HCT116 (cell line): Measurements from ENCODE around the gene KIRREL3. TPM values are rescaled to one million over a fixed set of nuclear protein-coding genes. Genes with fewer than 3 reads are reported as not detected.

Source experiments
- ATAC-seq: fragments of 200-7000 bp; cut with Tn5 transposase; 2 replicates; pipeline ENCODE4 v1.9.1; 2020; ENCODE audit warnings: mild to moderate bottlenecking, moderate library complexity
- BruUV-seq: library from RNA; stranded (reverse); fragments of 400-500 nt; replicated peaks from 2 replicates; lab custom pipeline; 2021; lab: Mats Ljungman, UMichigan
- CTCF ChIA-PET: fragments of 300-600 bp; sonication (Branson Sonifier 250); formaldehyde crosslinking; loops from one replicate; lab custom pipeline; 2021; ENCODE audit warnings: antibody characterized with exemption; lab: Charles Lee
- POLR2A ChIA-PET: fragments of 300-600, 350-600 bp; sonication (Branson Sonifier 250); formaldehyde crosslinking; loops from one replicate; lab custom pipeline; 2021; ENCODE audit warnings: antibody characterized with exemption; lab: Charles Lee
- RAD21 ChIA-PET, 2 experiments: fragments of 300-600 bp; sonication (Branson Sonifier 250); formaldehyde crosslinking; loops; one replicate each; lab custom pipeline; 2023; ENCODE audit warnings: low total read pairs in 2 of 2; ENCODE audit not compliant: uncharacterized antibody in 2 of 2, unreplicated experiment in 2 of 2, low non-redundant PET in 1 of 2; lab: Charles Lee
- DNase-seq: peaks from one replicate; pipeline ENCODE4 v3.0.0-alpha.2; 2010; ENCODE audit warnings: low read depth, low spot score
- H2AFZ ChIP-seq: fragments of 200-600 bp; shearing (Covaris generic), sonication (generic); 2 replicates; pipeline ENCODE4 v1.6.1; 2017; ENCODE audit warnings: low read depth, mixed run types, mixed read lengths, antibody characterized with exemption, low read length; ENCODE audit not compliant: poor library complexity, severe bottlenecking
- H3K27ac ChIP-seq: 2 replicates; pipeline ENCODE4 v1.5.1; 2012; ENCODE audit warnings: low read depth, low read length
- H3K27me3 ChIP-seq: fragments of 200-600 bp; sonication (generic); 2 replicates; pipeline ENCODE4 v1.6.1; 2016; ENCODE audit warnings: mixed run types, low read length, mixed read lengths; ENCODE audit not compliant: insufficient read depth
- H3K36me3 ChIP-seq, 2 experiments: fragments of 200-500 bp in 1 of 2; fragments of 200-600 bp in 1 of 2; sonication (Bioruptor generic) in 1 of 2; sonication (generic) in 1 of 2; 2 replicates each; pipeline versions ENCODE4 v1.5.1 to v1.6.1; 2014 to 2016; ENCODE audit warnings: low read length in 2 of 2, inconsistent platforms in 1 of 2, mixed read lengths in 1 of 2, mixed run types in 1 of 2; ENCODE audit not compliant: insufficient read depth in 2 of 2, control insufficient read depth in 1 of 2
- H3K4me1 ChIP-seq, 2 experiments: fragments of 200-600 bp in 1 of 2; sonication (generic) in 1 of 2; 2 replicates each; pipeline versions ENCODE4 v1.5.1 to v1.6.1; 2012 to 2017; ENCODE audit warnings: low read length in 2 of 2, inconsistent platforms in 1 of 2, mild to moderate bottlenecking in 1 of 2, mixed read lengths in 1 of 2, mixed run types in 1 of 2, moderate library complexity in 1 of 2; ENCODE audit not compliant: insufficient read depth in 2 of 2, control insufficient read depth in 1 of 2
- H3K4me2 ChIP-seq: fragments of 200-600 bp; sonication (generic); 2 replicates; pipeline ENCODE4 v1.6.1; 2017; ENCODE audit warnings: mixed run types, low read length, mixed read lengths
- H3K4me3 ChIP-seq, 2 experiments: fragments of 200-600 bp in 1 of 2; sonication (generic) in 1 of 2; replicated peaks in 1 of 2; 2 replicates each; pipeline ENCODE4 v1.5.1; 2011 to 2016; ENCODE audit warnings: low read length in 2 of 2, control low read depth in 1 of 2, low read depth in 1 of 2, mild to moderate bottlenecking in 1 of 2, mixed read lengths in 1 of 2, mixed run types in 1 of 2
- H3K79me2 ChIP-seq: fragments of 200-600 bp; sonication (generic); 2 replicates; pipeline ENCODE4 v1.6.1; 2017; ENCODE audit warnings: mild to moderate bottlenecking, mixed run types, low read length, moderate library complexity, mixed read lengths; ENCODE audit not compliant: insufficient read depth
- H3K9ac ChIP-seq: fragments of 200-600 bp; sonication (generic); 2 replicates; pipeline ENCODE4 v1.6.1; 2016; ENCODE audit warnings: low read length, mixed read lengths
- H3K9me2 ChIP-seq: fragments of 200-600 bp; sonication (generic), shearing (Covaris generic); 2 replicates; pipeline ENCODE4 v1.6.1; 2017; ENCODE audit warnings: mixed run types, mild to moderate bottlenecking, moderate library complexity; ENCODE audit not compliant: insufficient read depth
- H3K9me3 ChIP-seq, 2 experiments: fragments of 200-500 bp in 1 of 2; fragments of 200-600 bp in 1 of 2; sonication (Bioruptor generic) in 1 of 2; sonication (generic) in 1 of 2; 2 replicates each; pipeline ENCODE4 v1.6.1; 2014 to 2017; ENCODE audit warnings: low read length in 2 of 2, mixed read lengths in 2 of 2, inconsistent platforms in 1 of 2, low read depth in 1 of 2, mild to moderate bottlenecking in 1 of 2, mixed run types in 1 of 2, moderate library complexity in 1 of 2; ENCODE audit not compliant: control insufficient read depth in 1 of 2, insufficient read depth in 1 of 2
- H4K20me1 ChIP-seq: fragments of 200-600 bp; sonication (generic), shearing (Covaris generic); 2 replicates; pipeline ENCODE4 v1.6.1; 2017; ENCODE audit warnings: mixed run types, mild to moderate bottlenecking, moderate library complexity; ENCODE audit not compliant: insufficient read depth
- CEBPB ChIP-seq: IDR thresholded peaks from 2 replicates; pipeline ENCODE4 v1.6.1; 2012; ENCODE audit warnings: low read depth
- EGR1 ChIP-seq: IDR thresholded peaks from 2 replicates; pipeline ENCODE4 v1.6.1; 2012; ENCODE audit warnings: low read depth
- MAX ChIP-seq: IDR thresholded peaks from 2 replicates; pipeline ENCODE4 v1.6.1; 2012
- POLR2A ChIP-seq: IDR thresholded peaks from 2 replicates; pipeline ENCODE4 v1.7.0; 2011; ENCODE audit warnings: borderline replicate concordance; ENCODE audit not compliant: insufficient read depth, insufficient read length; ENCODE audit errors: extremely low read depth
- RAD21 ChIP-seq: IDR thresholded peaks from 2 replicates; pipeline ENCODE4 v1.6.1; 2012; ENCODE audit warnings: low read depth, mild to moderate bottlenecking
- REST ChIP-seq: IDR thresholded peaks from 2 replicates; pipeline ENCODE4 v1.6.1; 2012; ENCODE audit warnings: low read depth
- SRF ChIP-seq: IDR thresholded peaks from 2 replicates; pipeline ENCODE4 v1.6.1; 2012; ENCODE audit warnings: low read depth
- YY1 ChIP-seq: IDR thresholded peaks from 2 replicates; pipeline ENCODE4 v1.6.1; 2011; ENCODE audit warnings: low read length, low read depth, moderate library complexity, mild to moderate bottlenecking; ENCODE audit not compliant: insufficient replicate concordance; ENCODE audit errors: extremely low read depth
- ZFX ChIP-seq: fragments of 450-650 bp; IDR thresholded peaks from 2 replicates; pipeline ENCODE4 v1.6.1; 2017
- ZNF274 ChIP-seq: fragments of 200-500 bp; sonication (Bioruptor generic); IDR thresholded peaks from 2 replicates; pipeline ENCODE4 v1.6.1; 2014; ENCODE audit warnings: mild to moderate bottlenecking, low read depth, low read length, inconsistent platforms
- intact Hi-C: fragments of 100-400 bp; cut with micrococcal nuclease; formaldehyde crosslinking; loops from 2 replicates; pipeline ENCODE4 v1.10.0; 2022
- total RNA-seq: library from RNA; stranded (reverse); gene quantifications from one replicate; pipeline ENCODE4 v1.2.1, GENCODE V29; 2021; ENCODE audit not compliant: unreplicated experiment

KIRREL3 gene
- total RNA-seq, 1 experiment from 2014 or later: not detected

GRCh38 chr11:127044535-127044934 is 44.0 kb upstream of the KIRREL3 start:
- no peaks in the 10 kb centered on the region for H3K9me2 ChIP-seq
- H3K4me1 ChIP-seq: no peaks in the 10 kb centered on the region
- ATAC-seq: no peak
- no peaks in the 10 kb centered on the region for H4K20me1 ChIP-seq
- no peak overlapping the region for H3K9ac ChIP-seq
- intact Hi-C loops: no loop called here
- H3K27me3 ChIP-seq: no peaks in the 10 kb centered on the region
- BruUV-seq: no TSS peak
- H2AFZ ChIP-seq: no peak overlapping the region
- ChIA-PET POLR2A (no interaction called here), CTCF (no interaction called here), RAD21 (no interaction called here)
- no peak for DNase-seq
- no peak overlapping the region for H3K4me3 ChIP-seq
- TF ChIP-seq ZNF274 (no peak), YY1 (no peak), POLR2A (no peak), SRF (no peak)
- H3K9me3 ChIP-seq: no peaks in the 10 kb centered on the region
- no peaks in the 10 kb centered on the region for H3K79me2 ChIP-seq
- no peak overlapping the region for H3K4me2 ChIP-seq
- no peaks in the 10 kb centered on the region for H3K36me3 ChIP-seq
- H3K27ac ChIP-seq: no peak overlapping the region

GRCh38 chr11:127042445-127042844 is 41.9 kb upstream of the KIRREL3 start:
- no peak for DNase-seq
- TF ChIP-seq EGR1: no peak
- no peak for TF ChIP-seq MAX
- no peak for TF ChIP-seq CEBPB
- no peak for TF ChIP-seq RAD21
- TF ChIP-seq ZFX: no peak
- TF ChIP-seq SRF: no peak
- TF ChIP-seq REST: no peak
- TF ChIP-seq, all 23 proteins: peak for 0
- no peak overlapping the region for H3K27ac ChIP-seq
- no peaks in the 10 kb centered on the region for H3K4me1 ChIP-seq
- no peak overlapping the region for H3K9ac ChIP-seq
- H3K36me3 ChIP-seq: no peaks in the 10 kb centered on the region
- H3K27me3 ChIP-seq: no peaks in the 10 kb centered on the region
- RAD21 ChIA-PET: no interaction called here
- H3K79me2 ChIP-seq: no peaks in the 10 kb centered on the region
- no peaks in the 10 kb centered on the region for H4K20me1 ChIP-seq
- no peaks in the 10 kb centered on the region for H3K9me3 ChIP-seq
- H3K9me2 ChIP-seq: no peaks in the 10 kb centered on the region
- intact Hi-C loops: no loop called here
- H2AFZ ChIP-seq: no peak overlapping the region
- no peak overlapping the region for H3K4me2 ChIP-seq
- H3K4me3 ChIP-seq: no peak overlapping the region
- no TSS peak for BruUV-seq
- POLR2A ChIA-PET: no interaction called here
- no peak for ATAC-seq
- CTCF ChIA-PET: no interaction called here
